ENCODE measurements around the gene VPS37B.

The VPS37B gene

GRCh38 chr12:122865268-122866231 lies 30.4 kb downstream of the VPS37B start:
- DNase-seq: no peak

GRCh38 chr12:122864894-122865253 lies 31.1 kb downstream of the VPS37B start:
- DNase-seq: no peak

GRCh38 chr12:122862872-122863701 lies 32.8 kb downstream of the VPS37B start:
- no peak for DNase-seq

- DNase-seq: no peak
These were observed 33.8 kb downstream of the VPS37B start for GRCh38 chr12:122862110-122862634.

GRCh38 chr12:122861587-122861970 lies 34.3 kb downstream of the VPS37B start:
- DNase-seq: no peak

- DNase-seq: no peak
These were observed 34.9 kb downstream of the VPS37B start for GRCh38 chr12:122860854-122861586.

- DNase-seq: peak; percentile 91
These were observed 35.7 kb downstream of the VPS37B start for GRCh38 chr12:122860040-122860853.

GRCh38 chr12:122859303-122860039 lies 36.5 kb downstream of the VPS37B start:
- DNase-seq: no peak

GRCh38 chr12:122858591-122859302 lies 37.2 kb downstream of the VPS37B start:
- DNase-seq: no peak

GRCh38 chr12:122858171-122858570 lies 37.8 kb downstream of the VPS37B start:
- no peak for DNase-seq

- DNase-seq: no peak
These were observed 38.8 kb downstream of the VPS37B start for GRCh38 chr12:122856999-122857671.

- no peak for DNase-seq
These were observed 39.7 kb downstream of the VPS37B start for GRCh38 chr12:122855928-122856831.

GRCh38 chr12:122855071-122855829 lies 40.7 kb downstream of the VPS37B start:
- DNase-seq: no peak

- DNase-seq: no peak
These were observed 41.4 kb downstream of the VPS37B start for GRCh38 chr12:122854554-122854953.

- DNase-seq: no peak
These were observed 42.2 kb downstream of the VPS37B start for GRCh38 chr12:122853582-122854245.

- no peak for DNase-seq
These were observed 43.3 kb downstream of the VPS37B start for GRCh38 chr12:122852336-122853275.
